Transverse colon (tissue), 4 donors: ENCODE results near the gene KCNH3. TPM values are rescaled to one million over a fixed set of nuclear protein-coding genes. Genes with fewer than 3 reads are reported as not detected.

Source experiments
- DNase-seq: peaks from one replicate; pipeline ENCODE4 v3.0.0-alpha.2; 2019
- H3K27ac ChIP-seq, 4 donors: fragments of 200-600 bp; sonication (generic); 2 replicates each; pipeline ENCODE4 v1.5.1; 2016 to 2018; ENCODE audit warnings: inconsistent platforms in 4 of 4
- H3K27me3 ChIP-seq: fragments of 200-600 bp; sonication (generic); 2 replicates; pipeline ENCODE4 v1.5.1; 2017; ENCODE audit warnings: inconsistent platforms
- H3K36me3 ChIP-seq, 4 donors: fragments of 200-600 bp; sonication (generic); 2 replicates each; pipeline ENCODE4 v1.5.1; 2017 to 2019; ENCODE audit warnings: inconsistent platforms in 4 of 4
- H3K4me1 ChIP-seq, 4 donors: fragments of 200-600 bp; sonication (generic); 2 replicates each; pipeline ENCODE4 v1.5.1; 2017 to 2020; ENCODE audit warnings: inconsistent platforms in 4 of 4
- H3K4me3 ChIP-seq, 4 donors: fragments of 200-600 bp; sonication (generic); 1 replicate in 1 of 4; 2 replicates in 3 of 4; pipeline versions ENCODE4 v1.5.1 to v1.6.1; 2017 to 2019; ENCODE audit warnings: inconsistent platforms in 4 of 4
- H3K9me3 ChIP-seq, 2 donors: fragments of 200-600 bp; sonication (generic); 2 replicates each; pipeline ENCODE4 v1.5.1; 2017 to 2019; ENCODE audit warnings: inconsistent platforms in 2 of 2
- EP300 ChIP-seq: sonication (generic); formaldehyde crosslinking; IDR thresholded peaks from one replicate; pipeline ENCODE4 v1.6.1; 2017; ENCODE audit warnings: antibody characterized with exemption, low read depth
- POLR2A ChIP-seq: fragments of 450-650 bp; IDR thresholded peaks from one replicate; pipeline ENCODE4 v1.6.1; 2016; ENCODE audit warnings: antibody characterized with exemption, mild to moderate bottlenecking, moderate library complexity
- POLR2AphosphoS5 ChIP-seq, 3 donors: sonication (generic); formaldehyde crosslinking; IDR thresholded peaks; one replicate each; pipeline ENCODE4 v1.6.1; 2016; ENCODE audit warnings: antibody characterized with exemption in 3 of 3
- WGBS, 2 donors: methylation state at CpG; one replicate each; pipeline ENCODE4 v1.1.5; 2018; ENCODE audit warnings: low coverage in 1 of 2; 5-methylcytosine and 5-hydroxymethylcytosine counted together
- in situ Hi-C, 4 donors: fragments of 200-750 bp; cut with MboI; loops; one replicate each; pipeline versions ENCODE4 v1.15.0 to v1.15.1; 2017; ENCODE audit warnings: low sequenced_read_pairs in 3 of 4, low pct_ligation_motif_present in 1 of 4, low pct_unique_long_range_greater_than_20kb in 1 of 4
- intact Hi-C: fragments of 100-400 bp; cut with DNase I; formaldehyde crosslinking; loops from one replicate; pipeline ENCODE4 v1.15.1; 2023; ENCODE audit warnings: low total_unique reads
- total RNA-seq, 4 donors: library from RNA; depleted of rRNA; stranded (reverse); fragments of >200 nt; gene quantifications; one replicate each; pipeline ENCODE4 v1.1.0, GENCODE V29; 2016
- TF ChIP-seq, protein P1 (sequence below), 5 experiments: fragments of 200-600 bp in 3 of 5; fragments of 450-650 bp in 2 of 5; sonication (generic) in 3 of 5; IDR thresholded peaks; 1 replicate in 2 of 5; 2 replicates in 3 of 5; pipeline ENCODE4 v1.5.1; 2016 to 2017; ENCODE audit warnings: antibody characterized with exemption in 5 of 5, inconsistent platforms in 3 of 5, mild to moderate bottlenecking in 2 of 5, moderate library complexity in 1 of 5

KCNH3 gene
- total RNA-seq, 4 donors from 2014 or later = 0.32 to 0.80 TPM; not detected in 2

DNA sequence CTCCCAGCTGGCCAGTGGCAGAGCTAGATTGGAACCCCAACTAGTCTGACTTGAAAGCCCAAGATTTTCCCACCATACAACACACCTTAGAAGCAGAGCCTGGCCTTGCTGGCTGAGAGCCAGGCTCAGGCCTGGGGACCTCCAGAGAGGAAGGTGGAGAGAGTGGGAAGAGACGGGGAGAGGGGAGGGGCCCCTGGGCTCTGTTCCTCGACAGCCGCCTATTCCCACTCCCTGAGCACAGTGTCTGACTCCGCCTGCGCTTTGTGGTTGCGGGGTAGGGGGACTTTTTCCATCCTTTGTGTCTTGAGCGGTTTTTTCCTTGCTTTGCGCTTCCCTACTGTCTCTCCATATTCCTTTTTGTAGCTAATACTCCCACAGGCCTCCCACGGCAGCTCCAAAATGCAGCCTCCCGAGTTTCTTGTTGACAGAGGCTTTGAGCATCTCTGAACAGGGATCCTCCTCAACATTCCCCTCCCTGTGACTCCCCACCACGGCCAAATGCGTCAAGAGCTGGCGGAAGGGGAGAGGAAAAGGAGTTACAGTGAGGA is 4.0 kb upstream of the KCNH3 start:
- Histone ChIP-seq H3K4me1 (peaks cover 9 to 24% (median 19%) of the 10 kb centered on the region in 4 donors), H3K27ac (no peak overlapping the region), H3K36me3 (no peaks in the 10 kb centered on the region), H3K27me3 (peaks cover 53% of the 10 kb centered on the region), H3K9me3 (no peaks in the 10 kb centered on the region), H3K4me3 (no peak overlapping the region)
- WGBS, 2 donors = 80 to 87% methylated on average over 10 to 13 of the region's 13 CpGs
- in situ Hi-C loops = no loop called here
- TF ChIP-seq POLR2A (no peak), EP300 (no peak), POLR2AphosphoS5 (IDR thresholded peaks at IDR 0.05) (no peak)
- TF ChIP-seq, protein P1, sequence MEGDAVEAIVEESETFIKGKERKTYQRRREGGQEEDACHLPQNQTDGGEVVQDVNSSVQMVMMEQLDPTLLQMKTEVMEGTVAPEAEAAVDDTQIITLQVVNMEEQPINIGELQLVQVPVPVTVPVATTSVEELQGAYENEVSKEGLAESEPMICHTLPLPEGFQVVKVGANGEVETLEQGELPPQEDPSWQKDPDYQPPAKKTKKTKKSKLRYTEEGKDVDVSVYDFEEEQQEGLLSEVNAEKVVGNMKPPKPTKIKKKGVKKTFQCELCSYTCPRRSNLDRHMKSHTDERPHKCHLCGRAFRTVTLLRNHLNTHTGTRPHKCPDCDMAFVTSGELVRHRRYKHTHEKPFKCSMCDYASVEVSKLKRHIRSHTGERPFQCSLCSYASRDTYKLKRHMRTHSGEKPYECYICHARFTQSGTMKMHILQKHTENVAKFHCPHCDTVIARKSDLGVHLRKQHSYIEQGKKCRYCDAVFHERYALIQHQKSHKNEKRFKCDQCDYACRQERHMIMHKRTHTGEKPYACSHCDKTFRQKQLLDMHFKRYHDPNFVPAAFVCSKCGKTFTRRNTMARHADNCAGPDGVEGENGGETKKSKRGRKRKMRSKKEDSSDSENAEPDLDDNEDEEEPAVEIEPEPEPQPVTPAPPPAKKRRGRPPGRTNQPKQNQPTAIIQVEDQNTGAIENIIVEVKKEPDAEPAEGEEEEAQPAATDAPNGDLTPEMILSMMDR (IDR thresholded peaks at IDR 0.05) = no peak
- intact Hi-C loops = no loop called here
- DNase-seq = no peak

DNA sequence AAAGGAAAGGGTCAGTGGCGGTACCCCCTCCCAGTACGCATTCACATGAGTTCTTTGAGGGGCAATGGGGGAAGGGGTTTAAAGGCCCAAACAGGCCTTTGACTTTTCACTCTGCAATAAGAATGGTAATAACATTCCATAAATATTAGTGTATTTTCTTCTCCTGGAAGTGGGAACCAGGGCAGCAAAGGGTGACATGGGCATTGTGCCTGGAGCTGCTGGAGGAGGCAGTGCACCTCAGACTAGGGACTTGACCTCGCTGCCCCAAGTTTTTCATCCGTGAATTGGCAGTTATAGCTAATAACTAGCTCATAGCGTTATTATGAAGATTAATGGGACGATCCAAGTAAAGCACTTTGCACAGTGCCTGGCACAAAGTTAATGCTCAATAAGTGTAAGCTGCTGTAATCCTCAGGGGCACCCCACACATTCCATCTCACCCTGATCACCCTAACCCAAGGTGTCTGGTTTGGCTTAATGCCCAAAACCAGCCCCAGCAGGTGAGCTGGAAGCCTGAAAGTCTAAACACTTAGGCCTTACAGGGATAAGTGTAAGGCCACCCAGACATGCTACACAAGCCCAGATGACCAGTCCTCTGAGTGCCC is 2.8 kb upstream of the KCNH3 start:
- TF ChIP-seq POLR2A = no peak
- TF ChIP-seq POLR2AphosphoS5 (IDR thresholded peaks at IDR 0.05) = no peak
- TF ChIP-seq, protein P1 (IDR thresholded peaks at IDR 0.05) = no peak
- no peak for TF ChIP-seq EP300
- Histone ChIP-seq H3K27ac (no peak overlapping the region), H3K4me1 (peaks cover 9 to 25% (median 19%) of the 10 kb centered on the region in 4 donors), H3K36me3 (no peaks in the 10 kb centered on the region), H3K9me3 (no peaks in the 10 kb centered on the region), H3K27me3 (peaks cover 64% of the 10 kb centered on the region), H3K4me3 (no peak overlapping the region)
- intact Hi-C loops (no loop called here), in situ Hi-C loops (no loop called here)
- no peak for DNase-seq
- WGBS, 2 donors = 89 to 90% methylated on average over 4 to 6 of the region's 6 CpGs

DNA sequence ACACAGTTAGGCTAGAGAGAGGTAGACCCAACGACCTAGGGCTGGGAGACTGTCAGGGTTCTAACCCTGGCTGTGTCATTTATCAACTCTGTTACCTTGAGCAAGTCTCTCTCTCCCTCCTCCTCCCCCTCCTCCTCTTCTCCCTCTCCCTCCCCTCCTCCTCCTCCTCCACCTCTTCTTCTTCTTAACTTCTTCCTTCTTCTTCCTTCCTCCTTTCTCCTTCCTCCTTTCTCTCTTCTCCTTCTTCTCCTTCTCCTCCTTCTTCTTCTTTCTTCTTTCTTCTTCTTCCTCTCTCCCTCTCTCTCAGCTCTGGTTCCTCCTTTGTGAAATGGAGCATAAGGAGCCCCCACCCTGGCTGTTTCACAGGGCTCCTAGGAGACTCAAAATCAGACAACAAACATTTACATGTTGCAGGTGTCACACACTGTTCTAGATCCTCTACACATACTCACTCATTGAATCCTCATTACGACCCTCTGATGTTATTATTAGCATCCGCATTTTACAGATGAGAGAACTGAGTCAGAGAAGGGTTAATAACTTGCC is 2.2 kb upstream of the KCNH3 start:
- in situ Hi-C loops = no loop called here
- TF ChIP-seq, protein P1 (IDR thresholded peaks at IDR 0.05) = no peak
- TF ChIP-seq POLR2AphosphoS5 (IDR thresholded peaks at IDR 0.05) (no peak), POLR2A (no peak), EP300 (no peak)
- Histone ChIP-seq H3K4me1 (peaks cover 9 to 25% (median 19%) of the 10 kb centered on the region in 4 donors), H3K27me3 (peaks cover 68% of the 10 kb centered on the region), H3K27ac (no peak overlapping the region), H3K9me3 (no peaks in the 10 kb centered on the region), H3K36me3 (no peaks in the 10 kb centered on the region), H3K4me3 (no peak overlapping the region)
- DNase-seq = no peak
- intact Hi-C loops = no loop called here
- 33 to 63% methylated on average over 1 to 3 of the region's 3 CpGs for whole genome bisulfite sequencing, 2 donors

DNA sequence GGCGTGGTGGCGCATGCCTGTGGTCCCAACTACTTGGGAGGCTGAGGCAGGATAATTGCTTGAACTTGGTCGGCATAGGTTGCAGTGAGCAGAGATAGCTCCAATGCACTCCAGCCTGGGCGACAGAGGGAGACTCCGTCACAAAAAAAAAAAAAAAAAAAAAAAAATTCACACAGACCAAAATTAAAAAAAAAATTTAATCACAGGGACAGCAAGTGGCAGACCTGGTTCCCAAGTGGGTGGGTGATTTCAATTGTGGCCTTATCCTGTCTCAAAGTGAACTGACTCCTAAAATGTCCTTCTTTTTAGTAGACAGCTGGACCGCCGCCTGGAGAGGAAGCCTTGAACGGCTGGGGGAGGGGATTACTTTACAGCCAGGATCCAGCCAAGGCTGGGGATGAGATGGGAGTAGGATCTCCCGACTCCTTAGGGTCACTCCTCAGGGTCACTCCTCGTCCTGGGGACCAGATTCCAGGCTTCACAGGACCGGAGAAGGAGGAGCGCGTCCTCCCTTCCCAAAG is 1.5 kb upstream of the KCNH3 start:
- TF ChIP-seq, protein P1 (IDR thresholded peaks at IDR 0.05) = no peak
- TF ChIP-seq POLR2AphosphoS5 (IDR thresholded peaks at IDR 0.05) (no peak), EP300 (no peak), POLR2A (no peak)
- intact Hi-C loops (no loop called here), in situ Hi-C loops (no loop called here)
- Histone ChIP-seq H3K4me1 (peaks cover 9 to 25% (median 19%) of the 10 kb centered on the region in 4 donors), H3K27ac (no peak overlapping the region), H3K4me3 (peak overlapping the region in 3 of 4 donors; percentile 39 to 77 (median 51)), H3K36me3 (no peaks in the 10 kb centered on the region), H3K9me3 (no peaks in the 10 kb centered on the region), H3K27me3 (peaks cover 68% of the 10 kb centered on the region)
- WGBS, 2 donors = 10 to 24% methylated on average over 2 to 13 of the region's 13 CpGs
- DNase-seq = no peak
